NCI-H187 treated with DMSO at 0.1 percent for 48 hours (cell line): ENCODE measurements around the gene DNTTIP2.
"Not testable (repeated sequence)": the region's sequence is repeated elsewhere in the genome, so short reads cannot be mapped to it uniquely, and the experiment has no call there.

ENCODE experiments used
- DNase-seq: peaks from one replicate; lab custom pipeline; 2025; lab: John Stamatoyannopoulos, UW

The DNTTIP2 gene

GRCh38 chr1:93877529-93877928 lies 1.5 kb downstream of the DNTTIP2 start:
- DNase-seq, result no peak

- no peak for DNase-seq
These were observed 2.8 kb downstream of the DNTTIP2 start for GRCh38 chr1:93876244-93876643.

- DNase-seq, result no peak
These were observed 4.9 kb downstream of the DNTTIP2 start for GRCh38 chr1:93874025-93874651.

GRCh38 chr1:93871366-93871765 lies 7.6 kb downstream of the DNTTIP2 start:
- no peak for DNase-seq

- DNase-seq, result no peak
These were observed 9.4 kb downstream of the DNTTIP2 start for GRCh38 chr1:93869653-93870052.

GRCh38 chr1:93868492-93868891 lies 10.5 kb downstream of the DNTTIP2 start:
- not testable (repeated sequence) for DNase-seq

GRCh38 chr1:93865253-93865652 lies 13.8 kb downstream of the DNTTIP2 start:
- DNase-seq, result no peak

- DNase-seq, result no peak
These were observed 14.8 kb downstream of the DNTTIP2 start for GRCh38 chr1:93864175-93864574.

GRCh38 chr1:93857653-93858052 lies 21.4 kb downstream of the DNTTIP2 start:
- not testable (repeated sequence) for DNase-seq

- not testable (repeated sequence) for DNase-seq
These were observed 23.0 kb downstream of the DNTTIP2 start for GRCh38 chr1:93855983-93856382.

GRCh38 chr1:93853940-93854339 lies 25.1 kb downstream of the DNTTIP2 start:
- DNase-seq, result no peak

- no peak for DNase-seq
These were observed 27.1 kb downstream of the DNTTIP2 start for GRCh38 chr1:93851878-93852277.

- DNase-seq, result no peak
These were observed 27.7 kb downstream of the DNTTIP2 start for GRCh38 chr1:93851327-93851712.

GRCh38 chr1:93850687-93851326 lies 28.2 kb downstream of the DNTTIP2 start:
- not testable (repeated sequence) for DNase-seq

- no peak for DNase-seq
These were observed 30.6 kb downstream of the DNTTIP2 start for GRCh38 chr1:93848350-93848883.

- DNase-seq, result no peak
These were observed 31.2 kb downstream of the DNTTIP2 start for GRCh38 chr1:93847811-93848288.

GRCh38 chr1:93846992-93847810 lies 31.8 kb downstream of the DNTTIP2 start:
- DNase-seq, result peak; percentile 65

- DNase-seq, result no peak
These were observed 32.6 kb downstream of the DNTTIP2 start for GRCh38 chr1:93846206-93846991.

- DNase-seq, result no peak
These were observed 33.3 kb downstream of the DNTTIP2 start for GRCh38 chr1:93845538-93846205.

GRCh38 chr1:93844262-93845045 lies 34.6 kb downstream of the DNTTIP2 start:
- DNase-seq, result peak; percentile 28
